HepG2 (cell line): Measurements from ENCODE around the gene TNFAIP8L1. TPM values are rescaled to one million over a fixed set of nuclear protein-coding genes. Genes with fewer than 3 reads are reported as not detected.

Experiments used
- CHD4 ChIP-seq: fragments of 200-600 bp; sonication (generic); IDR thresholded peaks from 2 replicates; pipeline ENCODE4 v1.7.0; 2017; ENCODE audit warnings: mild to moderate bottlenecking, low read length, borderline replicate concordance
- CREM ChIP-seq, 2 experiments: sonication (generic) in 1 of 2; formaldehyde crosslinking in 1 of 2; IDR thresholded peaks; 2 replicates each; pipeline versions ENCODE4 v1.4.0 to v1.6.1; 2016 to 2020; ENCODE audit warnings: antibody characterized with exemption in 1 of 2, mild to moderate bottlenecking in 1 of 2, missing genetic modification reagents in 1 of 2
- HOXA3 ChIP-seq: sonication (generic); formaldehyde crosslinking; IDR thresholded peaks from 2 replicates; pipeline ENCODE4 v1.5.0; 2020; ENCODE audit warnings: missing genetic modification reagents
- JDP2 ChIP-seq: sonication (generic); formaldehyde crosslinking; IDR thresholded peaks from 2 replicates; pipeline ENCODE4 v1.8.1; 2022; ENCODE audit warnings: missing genetic modification reagents, borderline replicate concordance
- MBD4 ChIP-seq: IDR thresholded peaks from 2 replicates; pipeline ENCODE4 v1.6.1; 2012; ENCODE audit warnings: low read length, inconsistent platforms, borderline replicate concordance
- MLXIP ChIP-seq: sonication (generic); formaldehyde crosslinking; IDR thresholded peaks from 2 replicates; pipeline ENCODE4 v1.9.0; 2021; ENCODE audit warnings: missing genetic modification reagents, borderline replicate concordance
- MXI1 ChIP-seq: IDR thresholded peaks from 3 replicates; pipeline ENCODE4 v1.6.1; 2012; ENCODE audit warnings: low read depth, low read length, inconsistent platforms, borderline replicate concordance
- RAD21 ChIP-seq: fragments of 450-650 bp; formaldehyde crosslinking; IDR thresholded peaks from 2 replicates; pipeline ENCODE4 v1.5.0; 2020; ENCODE audit warnings: mild to moderate bottlenecking
- RBAK ChIP-seq: sonication (generic); formaldehyde crosslinking; IDR thresholded peaks from 2 replicates; pipeline ENCODE4 v1.5.1; 2020; ENCODE audit warnings: mild to moderate bottlenecking, missing genetic modification reagents
- SOX5 ChIP-seq: IDR thresholded peaks from 2 replicates; pipeline ENCODE4 v1.6.1; 2016; ENCODE audit warnings: borderline replicate concordance
- TBX3 ChIP-seq: fragments of 450-650 bp; IDR thresholded peaks from 2 replicates; pipeline ENCODE4 v1.6.1; 2017; ENCODE audit warnings: antibody characterized with exemption, mild to moderate bottlenecking, inconsistent platforms, borderline replicate concordance
- TSC22D2 ChIP-seq: sonication (generic); formaldehyde crosslinking; IDR thresholded peaks from 2 replicates; pipeline ENCODE4 v1.5.1; 2020; ENCODE audit warnings: missing genetic modification reagents, mild to moderate bottlenecking, borderline replicate concordance
- ZBTB33 ChIP-seq: sonication (generic); formaldehyde crosslinking; IDR thresholded peaks from 2 replicates; pipeline ENCODE4 v1.4.0; 2020; ENCODE audit warnings: missing genetic modification reagents
- ZBTB7B ChIP-seq: sonication (generic); formaldehyde crosslinking; IDR thresholded peaks from 2 replicates; pipeline ENCODE4 v1.4.0; 2020; ENCODE audit warnings: missing genetic modification reagents
- ZFP36 ChIP-seq: fragments of 150-350 bp; IDR thresholded peaks from 2 replicates; pipeline ENCODE4 v1.6.1; 2018; ENCODE audit warnings: borderline replicate concordance, low read length, low read depth; ENCODE audit not compliant: partially characterized antibody
- ZMYM3 ChIP-seq: sonication (generic); formaldehyde crosslinking; IDR thresholded peaks from 2 replicates; pipeline ENCODE4 v1.5.1; 2020; ENCODE audit warnings: mild to moderate bottlenecking, missing genetic modification reagents
- ZNF460 ChIP-seq: sonication (generic); formaldehyde crosslinking; IDR thresholded peaks from 2 replicates; pipeline ENCODE4 v1.5.1; 2020; ENCODE audit warnings: missing genetic modification reagents, mild to moderate bottlenecking, borderline replicate concordance
- ZNF772 ChIP-seq: sonication (generic); formaldehyde crosslinking; IDR thresholded peaks from 2 replicates; pipeline ENCODE4 v1.5.0; 2020; ENCODE audit warnings: mild to moderate bottlenecking, missing genetic modification reagents
- polyA plus RNA-seq, 8 experiments: library from polyadenylated mRNA; depleted of rRNA in 3 of 8; stranded (reverse) in 7 of 8; unstranded in 1 of 8; fragments of >200 nt; fragmentation: Illumina TruSeq in 4 of 8; extraction: Trizol in 4 of 8; gene quantifications; 2 replicates each; pipeline versions ENCODE4 v1.2.1 to v1.2.3, GENCODE V29; 2011 to 2016; ENCODE audit warnings: low read depth in 4 of 8, missing spikeins in 1 of 8, mixed read lengths in 1 of 8; ENCODE audit not compliant: insufficient read depth in 1 of 8
- total RNA-seq, 5 experiments: library from RNA; depleted of rRNA; stranded (reverse); fragments of >200 nt; fragmentation: Illumina TruSeq; extraction: Trizol; gene quantifications; 2 replicates each; pipeline ENCODE4 v1.2.3, GENCODE V29; 2016; ENCODE audit warnings: low read depth in 1 of 5
- TF ChIP-seq, protein P1 (sequence below): sonication (generic); formaldehyde crosslinking; IDR thresholded peaks from 2 replicates; pipeline ENCODE4 v1.5.1; 2020; ENCODE audit warnings: mild to moderate bottlenecking, missing genetic modification reagents, moderate library complexity

TNFAIP8L1 gene
- total and polyA plus RNA-seq, 2 of the 13 experiments (the other 11 are each of a cell fraction or from before 2014, with no cell fraction given), result 13.4 to 21.4 TPM

- no peak for TF ChIP-seq MBD4
- peak; percentile 38; the same call in 1 of the 2 replicates for TF ChIP-seq TBX3
- peak; percentile 74 for TF ChIP-seq ZFP36
- no peak for TF ChIP-seq CREM (IDR thresholded peaks at IDR 0.05)
- no peak for TF ChIP-seq CREM (CRISPR knock-in tag; IDR thresholded peaks at IDR 0.05)
- no peak for TF ChIP-seq ZNF460 (CRISPR knock-in tag)
- TF ChIP-seq RAD21 (CRISPR knock-in tag), result peak; percentile 73
- TF ChIP-seq JDP2 (CRISPR knock-in tag), result no peak
- TF ChIP-seq RBAK (CRISPR knock-in tag), result no peak
- TF ChIP-seq, protein P1, sequence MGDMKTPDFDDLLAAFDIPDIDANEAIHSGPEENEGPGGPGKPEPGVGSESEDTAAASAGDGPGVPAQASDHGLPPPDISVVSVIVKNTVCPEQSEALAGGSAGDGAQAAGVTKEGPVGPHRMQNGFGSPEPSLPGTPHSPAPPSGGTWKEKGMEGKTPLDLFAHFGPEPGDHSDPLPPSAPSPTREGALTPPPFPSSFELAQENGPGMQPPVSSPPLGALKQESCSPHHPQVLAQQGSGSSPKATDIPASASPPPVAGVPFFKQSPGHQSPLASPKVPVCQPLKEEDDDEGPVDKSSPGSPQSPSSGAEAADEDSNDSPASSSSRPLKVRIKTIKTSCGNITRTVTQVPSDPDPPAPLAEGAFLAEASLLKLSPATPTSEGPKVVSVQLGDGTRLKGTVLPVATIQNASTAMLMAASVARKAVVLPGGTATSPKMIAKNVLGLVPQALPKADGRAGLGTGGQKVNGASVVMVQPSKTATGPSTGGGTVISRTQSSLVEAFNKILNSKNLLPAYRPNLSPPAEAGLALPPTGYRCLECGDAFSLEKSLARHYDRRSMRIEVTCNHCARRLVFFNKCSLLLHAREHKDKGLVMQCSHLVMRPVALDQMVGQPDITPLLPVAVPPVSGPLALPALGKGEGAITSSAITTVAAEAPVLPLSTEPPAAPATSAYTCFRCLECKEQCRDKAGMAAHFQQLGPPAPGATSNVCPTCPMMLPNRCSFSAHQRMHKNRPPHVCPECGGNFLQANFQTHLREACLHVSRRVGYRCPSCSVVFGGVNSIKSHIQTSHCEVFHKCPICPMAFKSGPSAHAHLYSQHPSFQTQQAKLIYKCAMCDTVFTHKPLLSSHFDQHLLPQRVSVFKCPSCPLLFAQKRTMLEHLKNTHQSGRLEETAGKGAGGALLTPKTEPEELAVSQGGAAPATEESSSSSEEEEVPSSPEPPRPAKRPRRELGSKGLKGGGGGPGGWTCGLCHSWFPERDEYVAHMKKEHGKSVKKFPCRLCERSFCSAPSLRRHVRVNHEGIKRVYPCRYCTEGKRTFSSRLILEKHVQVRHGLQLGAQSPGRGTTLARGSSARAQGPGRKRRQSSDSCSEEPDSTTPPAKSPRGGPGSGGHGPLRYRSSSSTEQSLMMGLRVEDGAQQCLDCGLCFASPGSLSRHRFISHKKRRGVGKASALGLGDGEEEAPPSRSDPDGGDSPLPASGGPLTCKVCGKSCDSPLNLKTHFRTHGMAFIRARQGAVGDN (CRISPR knock-in tag), result peak; percentile 49
- no peak for TF ChIP-seq MXI1
- peak; percentile 67 for TF ChIP-seq ZBTB7B (CRISPR knock-in tag)
- peak; percentile 54; the same call in 1 of the 2 replicates for TF ChIP-seq ZMYM3
- TF ChIP-seq ZNF772 (CRISPR knock-in tag), result no peak
- peak; percentile 72; the same call in 1 of the 2 replicates for TF ChIP-seq CHD4
- TF ChIP-seq ZBTB33 (CRISPR knock-in tag), result peak; percentile 42; the same call in 1 of the 2 replicates
- TF ChIP-seq MLXIP (CRISPR knock-in tag), result no peak
- no peak for TF ChIP-seq TSC22D2 (CRISPR knock-in tag)
- TF ChIP-seq HOXA3 (CRISPR knock-in tag), result peak; percentile 67
- 0 out of 2 replicates have a peak, but pooled peaks have one; percentile 19 for TF ChIP-seq SOX5 (CRISPR knock-in tag)
Observed at GRCh38 chr19:4589579-4590410, 49.5 kb upstream of the TNFAIP8L1 start (continued).
